Measurements from ENCODE around the gene ZNF766. TPM values are rescaled to one million over a fixed set of nuclear protein-coding genes. Genes with fewer than 3 reads are reported as not detected.

Gene ZNF766
- total and polyA plus RNA-seq, 9 of the 15 experiments (the other 6 are each of a cell fraction or from before 2014, with no cell fraction given): 6.7 to 23.0 (median 11.2) TPM

GRCh38 chr19:52230685-52231084, 38.7 kb upstream of the ZNF766 start:
- intact Hi-C loops (cut with micrococcal nuclease) (no loop called here), in situ Hi-C loops (cut with MboI) (no loop called here)
- no peaks in the 10 kb centered on the region for H3K4me1 ChIP-seq (replicated peaks in 1 of 2; ENCODE audit: control insufficient read depth in 2 of 2, insufficient read depth in 2 of 2, low read length in 2 of 2)
- no peaks in the 10 kb centered on the region for H3K9me3 ChIP-seq (replicated peaks; ENCODE audit: control insufficient read depth, insufficient read depth, low read depth, low read length)
- H4K20me1 ChIP-seq (replicated peaks; ENCODE audit: control insufficient read depth, insufficient read depth, low read length): no peaks in the 10 kb centered on the region
- no peak for DNase-seq (ENCODE audit: extremely low read depth in 1 of 4, low spot score in 3 of 4)
- no peak overlapping the region for H3K9ac ChIP-seq (ENCODE audit: insufficient read depth in 1 of 2, low read depth in 2 of 2, low read length in 2 of 2)
- no peaks in the 10 kb centered on the region for H3K9me1 ChIP-seq (ENCODE audit: control insufficient read depth, insufficient read depth, low read length)
- no peak overlapping the region for H3K4me2 ChIP-seq (ENCODE audit: insufficient read depth, low read length)
- BruUV-seq (replicated peaks): no TSS peak
- no peak overlapping the region for H3K27ac ChIP-seq (ENCODE audit: extremely low read depth, low read depth, low read length)
- CTCF ChIA-PET (ENCODE audit: low intra/inter-chr PET ratio): no interaction called here
- 33% methylated on average over 1 of the region's 1 CpG for WGBS (ENCODE audit: insufficient coverage, low coverage, missing lambda C conversion rate)
- no peaks in the 10 kb centered on the region for H3K27me3 ChIP-seq (ENCODE audit: control insufficient read depth in 2 of 2, insufficient read depth in 2 of 2, low read length in 2 of 2)
- no peak overlapping the region for H2AFZ ChIP-seq (ENCODE audit: low read depth, low read length)
- H3K36me3 ChIP-seq (ENCODE audit: control insufficient read depth, insufficient read depth, low read length): peaks cover 29% of the 10 kb centered on the region; the same call in 2 of the 3 replicates
- no peak overlapping the region for H3K4me3 ChIP-seq
- POLR2A ChIA-PET: interaction anchor here (0.7 kb wide), 1 partner anchor 10 kb away, joined by 3 read pairs; no protein-coding TSS in a partner anchor
- no peak for ATAC-seq
- H3K79me2 ChIP-seq (ENCODE audit: control insufficient read depth, insufficient read depth, low read length): no peaks in the 10 kb centered on the region
- no peak for FAIRE-seq
- no peak for TF ChIP-seq ZNF449 (CRISPR knock-in tag; IDR thresholded peaks at IDR 0.05)
- no peak for TF ChIP-seq FOXK2 (conservative IDR thresholded peaks at IDR 0.05 in 1 of 2, IDR thresholded peaks at IDR 0.05 in 1 of 2; ENCODE audit: low read depth in 2 of 2)
- TF ChIP-seq MAFG (tag; conservative IDR thresholded peaks at IDR 0.05): no peak
- no peak for TF ChIP-seq BCOR (IDR thresholded peaks at IDR 0.05)
- TF ChIP-seq ZNF224 (CRISPR knock-in tag; IDR thresholded peaks at IDR 0.05): no peak
- no peak for TF ChIP-seq MITF (IDR thresholded peaks at IDR 0.05)
- no peak for TF ChIP-seq ZNF175 (CRISPR knock-in tag; IDR thresholded peaks at IDR 0.05; ENCODE audit: low read depth)
- no peak for TF ChIP-seq TRIM28 (IDR thresholded peaks at IDR 0.05)
- no peak for TF ChIP-seq PBX2 (CRISPR knock-in tag; IDR thresholded peaks at IDR 0.05; ENCODE audit: low read depth)
- no peak for TF ChIP-seq PBX2 (tag; conservative IDR thresholded peaks at IDR 0.05; ENCODE audit: low read depth)
- TF ChIP-seq CCAR2 (IDR thresholded peaks at IDR 0.05; ENCODE audit: low read depth, low read length): no peak
- no peak for TF ChIP-seq SAFB (IDR thresholded peaks at IDR 0.05; ENCODE audit: borderline replicate concordance, low read depth, low read length)
- no peak for TF ChIP-seq HDGF (IDR thresholded peaks at IDR 0.05)
- TF ChIP-seq ZNF586 (CRISPR knock-in tag; conservative IDR thresholded peaks at IDR 0.05): no peak
- TF ChIP-seq ZNF785 (CRISPR knock-in tag; IDR thresholded peaks at IDR 0.05): no peak
- TF ChIP-seq, protein P1, sequence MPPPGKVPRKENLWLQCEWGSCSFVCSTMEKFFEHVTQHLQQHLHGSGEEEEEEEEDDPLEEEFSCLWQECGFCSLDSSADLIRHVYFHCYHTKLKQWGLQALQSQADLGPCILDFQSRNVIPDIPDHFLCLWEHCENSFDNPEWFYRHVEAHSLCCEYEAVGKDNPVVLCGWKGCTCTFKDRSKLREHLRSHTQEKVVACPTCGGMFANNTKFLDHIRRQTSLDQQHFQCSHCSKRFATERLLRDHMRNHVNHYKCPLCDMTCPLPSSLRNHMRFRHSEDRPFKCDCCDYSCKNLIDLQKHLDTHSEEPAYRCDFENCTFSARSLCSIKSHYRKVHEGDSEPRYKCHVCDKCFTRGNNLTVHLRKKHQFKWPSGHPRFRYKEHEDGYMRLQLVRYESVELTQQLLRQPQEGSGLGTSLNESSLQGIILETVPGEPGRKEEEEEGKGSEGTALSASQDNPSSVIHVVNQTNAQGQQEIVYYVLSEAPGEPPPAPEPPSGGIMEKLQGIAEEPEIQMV (tag; conservative IDR thresholded peaks at IDR 0.05; ENCODE audit: low read depth): no peak
- no peak for TF ChIP-seq SETDB1 (IDR thresholded peaks at IDR 0.05; ENCODE audit: low read length)
- TF ChIP-seq NCOA2 (IDR thresholded peaks at IDR 0.05; ENCODE audit: partially characterized antibody in 2 of 2): no peak
